ENCODE measurements around the gene PIGT.

PIGT gene

DNA sequence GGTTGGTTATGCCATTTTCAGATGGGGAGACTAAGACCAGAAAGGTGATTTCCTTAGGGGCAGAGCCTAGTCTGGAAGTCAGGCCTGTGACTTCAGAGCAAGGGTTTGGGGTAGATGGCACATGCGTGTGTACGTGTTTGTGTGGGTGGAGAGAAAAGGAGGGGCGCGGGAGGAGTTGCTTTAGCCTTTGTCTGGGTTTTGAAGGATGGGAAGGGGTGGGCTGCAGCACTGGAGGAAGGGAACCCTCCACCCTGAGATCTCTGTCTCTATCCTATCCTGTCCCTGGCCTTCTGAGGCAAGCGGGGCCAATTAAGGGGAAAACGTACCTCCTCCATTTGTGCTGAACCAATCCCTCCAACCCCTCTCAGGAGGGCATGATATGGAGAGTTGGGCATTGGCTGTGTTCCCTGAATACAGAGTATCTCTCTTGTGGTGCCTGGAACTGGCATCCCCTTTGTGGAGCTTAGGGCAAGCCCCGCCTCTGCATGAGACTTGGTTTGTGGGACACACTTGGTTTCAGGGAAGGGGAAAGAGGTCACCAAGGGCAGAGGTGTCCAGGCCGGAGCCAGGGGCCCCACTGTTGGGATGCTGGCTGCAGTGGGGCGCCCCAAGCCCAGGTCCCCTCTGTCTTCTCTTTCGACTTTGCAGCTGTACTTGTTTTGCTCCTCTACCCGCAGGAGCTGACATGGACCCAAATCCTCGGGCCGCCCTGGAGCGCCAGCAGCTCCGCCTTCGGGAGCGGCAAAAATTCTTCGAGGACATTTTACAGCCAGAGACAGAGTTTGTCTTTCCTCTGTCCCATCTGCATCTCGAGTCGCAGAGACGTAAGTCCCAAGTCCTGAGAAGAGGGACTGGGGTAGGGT lies 7.9 kb upstream of the PIGT start, which contains the start of gene DBNDD2:
Gene DBNDD2, plus strand, starts transcription at position 507 of the 863 bp plus-strand sequence. Its CDS starts 179 bp downstream, at position 686.
- Histone ChIP-seq H3K27me3 (no peaks in the 10 kb centered on the region), H3K4me1 (peaks cover 0 to 46% (median 28%) of the 10 kb centered on the region in 4 donors), H3K9me3 (no peaks in the 10 kb centered on the region), H3K36me3 (peaks cover 31 to 40% (median 40%) of the 10 kb centered on the region in 3 donors), H3K4me3 (peak within 1 kb of the TSS; percentile 92 to 97), H3K27ac (peak within 1 kb of the TSS; percentile 97 to 99)
- TF ChIP-seq, protein P1, sequence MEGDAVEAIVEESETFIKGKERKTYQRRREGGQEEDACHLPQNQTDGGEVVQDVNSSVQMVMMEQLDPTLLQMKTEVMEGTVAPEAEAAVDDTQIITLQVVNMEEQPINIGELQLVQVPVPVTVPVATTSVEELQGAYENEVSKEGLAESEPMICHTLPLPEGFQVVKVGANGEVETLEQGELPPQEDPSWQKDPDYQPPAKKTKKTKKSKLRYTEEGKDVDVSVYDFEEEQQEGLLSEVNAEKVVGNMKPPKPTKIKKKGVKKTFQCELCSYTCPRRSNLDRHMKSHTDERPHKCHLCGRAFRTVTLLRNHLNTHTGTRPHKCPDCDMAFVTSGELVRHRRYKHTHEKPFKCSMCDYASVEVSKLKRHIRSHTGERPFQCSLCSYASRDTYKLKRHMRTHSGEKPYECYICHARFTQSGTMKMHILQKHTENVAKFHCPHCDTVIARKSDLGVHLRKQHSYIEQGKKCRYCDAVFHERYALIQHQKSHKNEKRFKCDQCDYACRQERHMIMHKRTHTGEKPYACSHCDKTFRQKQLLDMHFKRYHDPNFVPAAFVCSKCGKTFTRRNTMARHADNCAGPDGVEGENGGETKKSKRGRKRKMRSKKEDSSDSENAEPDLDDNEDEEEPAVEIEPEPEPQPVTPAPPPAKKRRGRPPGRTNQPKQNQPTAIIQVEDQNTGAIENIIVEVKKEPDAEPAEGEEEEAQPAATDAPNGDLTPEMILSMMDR (IDR thresholded peaks at IDR 0.05) = no peak
- intact Hi-C loops (cut with DNase I; ENCODE audit: low total_unique reads) = loop anchor here (5.0 kb wide), 1 partner anchor 36 kb away; no protein-coding TSS in a partner anchor
- DNase-seq = peak; percentile 35 to 81

DNA sequence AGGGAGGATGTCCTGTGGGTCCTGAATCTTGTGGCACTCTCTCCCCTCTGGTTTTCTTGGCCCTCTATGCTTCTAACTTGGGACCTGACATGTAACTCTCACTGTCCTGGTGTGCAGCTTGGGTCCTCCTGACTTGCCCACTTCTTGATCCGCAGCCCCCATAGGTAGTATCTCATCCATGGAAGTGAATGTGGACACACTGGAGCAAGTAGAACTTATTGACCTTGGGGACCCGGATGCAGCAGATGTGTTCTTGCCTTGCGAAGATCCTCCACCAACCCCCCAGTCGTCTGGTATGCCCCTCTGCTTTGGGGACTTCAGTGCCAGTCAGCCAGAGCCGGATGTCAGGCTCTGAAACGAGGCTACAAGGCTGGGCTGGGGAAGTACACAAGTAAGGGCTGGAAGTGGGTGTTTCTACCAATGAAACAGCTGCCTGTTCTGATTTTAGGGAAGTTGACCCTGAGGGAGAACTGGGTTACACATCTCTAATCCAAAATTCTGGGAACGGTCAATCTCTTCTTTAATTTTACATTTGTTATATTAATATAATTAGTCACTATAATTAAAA lies 7.2 kb upstream of the PIGT start:
- Histone ChIP-seq H3K9me3 (no peaks in the 10 kb centered on the region), H3K36me3 (peaks cover 31 to 42% (median 40%) of the 10 kb centered on the region in 3 donors), H3K27me3 (no peaks in the 10 kb centered on the region), H3K27ac (peak overlapping the region; percentile 97 to 99), H3K4me1 (peaks cover 0 to 46% (median 28%) of the 10 kb centered on the region in 4 donors), H3K4me3 (peak overlapping the region; percentile 92 to 97)
- peak in 1 of 2 donors; percentile 44 for DNase-seq
- TF ChIP-seq, protein P1 (IDR thresholded peaks at IDR 0.05) = no peak
- intact Hi-C loops (cut with DNase I; ENCODE audit: low total_unique reads) = loop anchor here (5.0 kb wide), 1 partner anchor 36 kb away; no protein-coding TSS in a partner anchor

DNA sequence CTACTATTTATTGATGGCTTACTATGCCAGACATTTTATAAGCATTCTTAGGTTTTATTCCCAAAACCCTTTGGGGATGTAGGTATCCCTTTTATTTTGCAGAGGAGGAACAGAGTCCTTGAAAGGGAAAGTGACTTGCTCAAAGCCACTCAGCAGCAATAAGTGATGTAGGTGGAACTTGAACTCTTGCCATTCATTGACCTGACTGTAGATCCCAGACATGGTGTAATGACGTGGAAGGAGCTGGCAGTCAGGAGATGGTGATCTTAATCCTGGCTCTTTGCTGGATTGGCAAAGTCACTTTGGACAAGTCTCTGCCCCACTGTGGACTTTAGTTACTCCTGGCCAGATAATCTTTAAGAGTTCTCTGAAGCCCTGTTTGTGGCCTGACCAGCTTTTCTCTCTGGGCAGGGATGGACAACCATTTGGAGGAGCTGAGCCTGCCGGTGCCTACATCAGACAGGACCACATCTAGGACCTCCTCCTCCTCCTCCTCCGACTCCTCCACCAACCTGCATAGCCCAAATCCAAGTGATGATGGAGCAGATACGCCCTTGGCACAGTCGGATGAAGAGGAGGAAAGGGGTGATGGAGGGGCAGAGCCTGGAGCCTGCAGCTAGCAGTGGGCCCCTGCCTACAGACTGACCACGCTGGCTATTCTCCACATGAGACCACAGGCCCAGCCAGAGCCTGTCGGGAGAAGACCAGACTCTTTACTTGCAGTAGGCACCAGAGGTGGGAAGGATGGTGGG lies 6.2 kb upstream of the PIGT start:
- TF ChIP-seq, protein P1 (IDR thresholded peaks at IDR 0.05) = no peak
- peaks cover 0 to 41% (median 28%) of the 10 kb centered on the region in 4 donors for H3K4me1 ChIP-seq
- intact Hi-C loops (cut with DNase I; ENCODE audit: low total_unique reads) = loop anchor here (5.0 kb wide), 1 partner anchor 37 kb away; no protein-coding TSS in a partner anchor
- no peaks in the 10 kb centered on the region for H3K9me3 ChIP-seq
- no peak for DNase-seq
- H3K27ac ChIP-seq = peak overlapping the region; percentile 51 to 99
- H3K36me3 ChIP-seq = peaks cover 31 to 42% (median 40%) of the 10 kb centered on the region in 3 donors
- H3K4me3 ChIP-seq = peak overlapping the region in 1 of 2 donors; percentile 97
- no peaks in the 10 kb centered on the region for H3K27me3 ChIP-seq

DNA sequence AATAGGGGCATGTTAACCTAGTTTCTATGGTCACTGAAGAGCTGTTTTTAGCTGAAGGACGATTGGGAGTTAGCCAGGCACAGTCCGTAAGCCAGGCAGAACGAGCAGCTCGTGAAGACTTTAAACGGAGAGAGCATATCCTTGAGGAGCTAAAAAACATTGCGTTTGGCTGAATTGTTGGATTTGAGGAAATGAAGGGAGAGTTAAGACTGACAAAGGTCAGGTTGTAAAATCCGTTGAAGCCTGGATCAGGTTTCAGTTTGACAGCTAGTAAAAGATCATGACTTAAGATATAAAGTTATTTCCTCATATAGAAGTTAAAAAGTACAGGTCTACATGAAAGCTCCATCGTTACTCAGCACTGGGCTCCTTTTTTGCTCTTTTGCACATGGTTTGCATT lies 5.1 kb upstream of the PIGT start:
- no peaks in the 10 kb centered on the region for H3K9me3 ChIP-seq
- peak overlapping the region; percentile 13 to 99 for H3K27ac ChIP-seq
- H3K36me3 ChIP-seq = peaks cover 31 to 42% (median 40%) of the 10 kb centered on the region in 3 donors
- TF ChIP-seq, protein P1 (IDR thresholded peaks at IDR 0.05) = no peak
- no peak for DNase-seq
- H3K4me3 ChIP-seq = no peak overlapping the region
- no peaks in the 10 kb centered on the region for H3K27me3 ChIP-seq
- H3K4me1 ChIP-seq = peaks cover 0 to 46% (median 29%) of the 10 kb centered on the region in 4 donors
- intact Hi-C loops (cut with DNase I; ENCODE audit: low total_unique reads) = no loop called here

DNA sequence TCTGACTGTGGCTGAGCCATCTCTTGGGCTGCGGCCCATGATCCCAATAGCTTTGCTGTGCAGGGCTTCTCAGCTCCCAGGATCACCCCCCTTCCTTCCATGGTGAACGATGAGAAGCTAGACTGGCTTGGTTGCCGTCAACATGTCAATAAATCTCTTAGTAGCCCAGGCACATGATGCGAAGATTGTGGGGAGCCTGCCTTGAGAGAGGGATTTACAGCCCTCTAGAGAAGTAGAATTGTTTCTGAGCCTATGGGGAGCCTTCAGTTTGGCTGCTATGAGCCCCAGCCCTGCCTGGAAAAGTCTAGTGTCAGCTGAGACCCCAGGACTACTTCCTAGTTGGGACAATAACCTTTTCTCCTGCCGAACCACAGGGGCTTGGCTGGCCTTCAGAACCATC lies 3.3 kb upstream of the PIGT start:
- Histone ChIP-seq H3K4me1 (peaks cover 0 to 59% (median 41%) of the 10 kb centered on the region in 4 donors), H3K4me3 (no peak overlapping the region), H3K27ac (peak overlapping the region in 1 of 2 donors; percentile 99), H3K9me3 (no peaks in the 10 kb centered on the region), H3K36me3 (peaks cover 31 to 42% (median 40%) of the 10 kb centered on the region in 3 donors), H3K27me3 (no peaks in the 10 kb centered on the region)
- intact Hi-C loops (cut with DNase I; ENCODE audit: low total_unique reads) = no loop called here
- TF ChIP-seq, protein P1 (IDR thresholded peaks at IDR 0.05) = no peak
- no peak for DNase-seq

Data from tibial artery (tissue), 4 donors.